MG63 (cell line): ENCODE data around the gene ANP32B. TPM values are rescaled to one million over a fixed set of nuclear protein-coding genes. Genes with fewer than 3 reads are reported as not detected.
"Not testable (repeated sequence)": the region's sequence is repeated elsewhere in the genome, so short reads cannot be mapped to it uniquely, and the experiment has no call there.

Experiments
- DNase-seq: peaks from one replicate; pipeline ENCODE4 v3.0.0-alpha.2; 2020
- H3K27me3 ChIP-seq: fragments of 250-450 bp; sonication (Bioruptor Pico); 2 replicates; pipeline ENCODE4 v1.5.1; 2020; ENCODE audit warnings: mild to moderate bottlenecking, moderate library complexity
- H3K36me3 ChIP-seq: fragments of 250-450 bp; sonication (Bioruptor Pico); 2 replicates; pipeline ENCODE4 v1.5.1; 2020; ENCODE audit warnings: mild to moderate bottlenecking, moderate library complexity
- H3K4me3 ChIP-seq: fragments of 250-450 bp; sonication (Bioruptor Pico); 2 replicates; pipeline ENCODE4 v1.5.1; 2020; ENCODE audit warnings: mild to moderate bottlenecking, moderate library complexity
- H3K9me3 ChIP-seq: fragments of 250-450 bp; sonication (Bioruptor Pico); 2 replicates; pipeline ENCODE4 v1.5.1; 2020; ENCODE audit warnings: mild to moderate bottlenecking, moderate library complexity
- total RNA-seq: library from RNA; depleted of rRNA; stranded (reverse); fragments of >200 nt; shearing (Covaris generic); gene quantifications from 2 replicates; pipeline ENCODE4 v1.2.3, GENCODE V29; 2014; ENCODE audit warnings: low replicate concordance

ANP32B gene
- total RNA-seq, 1 experiment from 2014 or later = 7.0 TPM

GRCh38 chr9:97959585-97959984 is 23.6 kb upstream of the ANP32B start:
- Histone ChIP-seq H3K36me3 (no peaks in the 10 kb centered on the region), H3K9me3 (no peaks in the 10 kb centered on the region), H3K27me3 (no peaks in the 10 kb centered on the region), H3K4me3 (no peak overlapping the region)
- no peak for DNase-seq

- H3K9me3 ChIP-seq, H3K27me3 ChIP-seq, H3K36me3 ChIP-seq, H3K4me3 ChIP-seq, DNase-seq: not testable (repeated sequence)
These were observed 22.3 kb upstream of the ANP32B start for GRCh38 chr9:97960678-97961328.

DNA sequence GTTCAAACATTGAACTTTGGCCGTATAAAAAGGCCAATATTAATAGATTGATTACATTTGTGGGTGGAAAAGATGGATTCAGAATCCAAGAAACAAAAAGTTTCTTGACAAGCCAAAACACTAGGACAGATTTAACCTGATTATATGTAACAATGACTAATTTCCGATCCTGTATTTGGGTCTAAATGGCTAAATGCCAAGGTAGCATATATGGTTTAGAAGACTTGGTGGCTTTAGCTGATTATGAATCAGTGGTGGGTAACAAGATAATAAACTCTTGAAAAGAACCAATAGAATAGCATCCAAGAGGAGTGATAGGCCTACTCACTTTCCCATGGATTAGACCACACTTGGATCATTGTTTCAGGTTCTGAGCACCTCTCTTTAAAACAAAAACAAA is 21.8 kb upstream of the ANP32B start:
- no peak for DNase-seq
- Histone ChIP-seq H3K27me3 (no peaks in the 10 kb centered on the region), H3K36me3 (no peaks in the 10 kb centered on the region), H3K4me3 (no peak overlapping the region), H3K9me3 (no peaks in the 10 kb centered on the region)

DNA sequence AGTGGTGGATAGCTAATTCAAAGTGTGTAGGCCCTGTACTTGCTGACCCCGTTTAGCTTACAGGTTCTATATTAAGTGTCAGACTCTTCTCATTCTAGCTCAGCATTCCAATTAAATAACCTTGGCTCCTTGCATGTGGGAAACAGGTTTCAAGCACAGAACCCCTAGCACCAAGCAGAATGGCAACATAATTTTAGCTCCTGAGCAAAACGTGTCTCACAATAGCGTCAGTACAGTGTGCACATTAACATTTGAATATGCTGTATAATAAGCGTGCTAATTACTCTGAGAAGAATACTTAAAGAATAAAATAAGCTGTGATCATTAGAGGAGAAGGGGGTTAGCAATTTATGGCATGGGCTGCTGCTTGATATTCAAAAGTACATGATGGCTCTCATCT is 21.0 kb upstream of the ANP32B start:
- no peak overlapping the region for H3K4me3 ChIP-seq
- H3K27me3 ChIP-seq = no peaks in the 10 kb centered on the region
- no peaks in the 10 kb centered on the region for H3K9me3 ChIP-seq
- no peak for DNase-seq
- H3K36me3 ChIP-seq = no peaks in the 10 kb centered on the region

- Histone ChIP-seq H3K9me3 (no peaks in the 10 kb centered on the region), H3K36me3 (no peaks in the 10 kb centered on the region), H3K27me3 (no peaks in the 10 kb centered on the region), H3K4me3 (no peak overlapping the region)
- no peak for DNase-seq
These were observed 20.6 kb upstream of the ANP32B start for GRCh38 chr9:97962575-97962974.

DNA sequence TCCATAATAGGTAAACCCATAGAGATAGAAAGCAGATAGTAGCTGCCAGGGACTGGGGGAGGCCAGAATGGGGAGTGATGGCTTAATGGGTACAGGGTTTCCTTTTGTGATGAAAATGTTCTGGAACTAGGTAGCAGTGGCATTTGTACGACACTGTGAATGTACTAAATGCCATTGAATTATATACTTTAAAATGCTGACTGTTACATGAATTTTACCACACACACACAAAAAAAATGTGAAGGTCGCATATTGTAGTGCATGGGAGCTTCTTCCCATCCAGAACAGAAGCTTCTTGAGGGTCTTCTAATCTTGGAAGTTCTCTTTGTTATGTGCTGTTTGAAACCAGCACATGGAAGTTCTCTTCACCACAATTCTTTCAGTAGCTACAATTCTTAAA is 19.9 kb upstream of the ANP32B start:
- no peak overlapping the region for H3K4me3 ChIP-seq
- H3K36me3 ChIP-seq = no peaks in the 10 kb centered on the region
- no peaks in the 10 kb centered on the region for H3K9me3 ChIP-seq
- no peak for DNase-seq
- no peaks in the 10 kb centered on the region; the same call in 1 of the 2 replicates for H3K27me3 ChIP-seq

GRCh38 chr9:97964901-97965300 is 18.2 kb upstream of the ANP32B start:
- no peak for DNase-seq
- Histone ChIP-seq H3K36me3 (no peaks in the 10 kb centered on the region), H3K4me3 (no peak overlapping the region), H3K9me3 (no peaks in the 10 kb centered on the region), H3K27me3 (no peaks in the 10 kb centered on the region; the same call in 1 of the 2 replicates)

DNA sequence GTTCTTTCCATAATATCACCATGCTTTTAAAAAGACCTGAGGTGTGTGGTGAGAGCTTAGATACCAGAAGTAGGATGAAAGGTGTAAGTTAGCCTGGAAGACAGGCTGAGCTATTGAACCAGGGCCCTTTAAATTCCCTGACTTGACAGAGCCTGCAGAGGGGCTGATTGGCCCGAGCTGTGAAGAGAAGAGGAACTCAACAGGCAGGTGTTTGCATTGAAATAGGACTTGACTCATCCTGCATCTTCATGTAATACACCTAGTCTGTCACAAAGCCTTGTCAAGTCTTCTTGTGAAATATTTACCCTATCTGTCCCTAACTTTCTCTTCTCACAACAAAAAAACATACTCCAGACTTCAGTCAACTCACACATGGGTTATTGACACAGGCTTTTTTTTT is 16.6 kb upstream of the ANP32B start:
- no peak overlapping the region for H3K4me3 ChIP-seq
- H3K36me3 ChIP-seq = no peaks in the 10 kb centered on the region
- H3K9me3 ChIP-seq = no peaks in the 10 kb centered on the region
- no peaks in the 10 kb centered on the region; the same call in 1 of the 2 replicates for H3K27me3 ChIP-seq
- DNase-seq = no peak

GRCh38 chr9:97969014-97969413 is 14.1 kb upstream of the ANP32B start:
- no peak for DNase-seq
- peaks cover 2% of the 10 kb centered on the region; the same call in 1 of the 2 replicates for H3K27me3 ChIP-seq
- no peak overlapping the region for H3K4me3 ChIP-seq
- H3K9me3 ChIP-seq = no peaks in the 10 kb centered on the region
- H3K36me3 ChIP-seq = no peaks in the 10 kb centered on the region

- Histone ChIP-seq H3K4me3 (no peak overlapping the region), H3K36me3 (no peaks in the 10 kb centered on the region), H3K9me3 (no peaks in the 10 kb centered on the region), H3K27me3 (peaks cover 2% of the 10 kb centered on the region; the same call in 1 of the 2 replicates)
- no peak for DNase-seq
These were observed 13.0 kb upstream of the ANP32B start for GRCh38 chr9:97970165-97970564.

GRCh38 chr9:97972753-97973152 is 10.4 kb upstream of the ANP32B start:
- no peak overlapping the region for H3K4me3 ChIP-seq
- peaks cover 2% of the 10 kb centered on the region; the same call in 1 of the 2 replicates for H3K27me3 ChIP-seq
- H3K36me3 ChIP-seq = no peaks in the 10 kb centered on the region
- DNase-seq = no peak
- H3K9me3 ChIP-seq = no peaks in the 10 kb centered on the region

DNA sequence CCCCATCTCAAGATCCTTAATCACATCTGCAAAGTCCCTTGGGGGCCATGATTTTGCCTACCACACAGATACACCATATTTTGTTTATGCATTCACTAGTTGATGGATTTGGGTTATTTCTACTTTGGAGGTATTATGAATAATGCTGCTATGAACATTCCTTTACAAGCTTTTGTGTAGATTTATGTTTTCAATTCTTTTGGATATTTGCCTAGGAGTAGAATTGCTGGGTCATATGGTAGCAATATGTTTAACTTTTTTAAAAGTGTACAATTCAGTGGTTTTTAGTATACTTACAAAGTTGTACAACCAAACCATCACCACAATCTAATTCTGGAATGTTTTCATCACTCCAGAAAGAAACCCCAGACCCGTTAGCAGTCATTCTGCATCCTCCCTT is 7.8 kb upstream of the ANP32B start:
- Histone ChIP-seq H3K9me3 (no peaks in the 10 kb centered on the region), H3K36me3 (no peaks in the 10 kb centered on the region), H3K27me3 (peaks cover 2% of the 10 kb centered on the region; the same call in 1 of the 2 replicates), H3K4me3 (no peak overlapping the region)
- DNase-seq = no peak

GRCh38 chr9:97976633-97977032 is 6.5 kb upstream of the ANP32B start:
- not testable (repeated sequence) for H3K27me3 ChIP-seq, H3K4me3 ChIP-seq, DNase-seq, H3K9me3 ChIP-seq, H3K36me3 ChIP-seq

DNA sequence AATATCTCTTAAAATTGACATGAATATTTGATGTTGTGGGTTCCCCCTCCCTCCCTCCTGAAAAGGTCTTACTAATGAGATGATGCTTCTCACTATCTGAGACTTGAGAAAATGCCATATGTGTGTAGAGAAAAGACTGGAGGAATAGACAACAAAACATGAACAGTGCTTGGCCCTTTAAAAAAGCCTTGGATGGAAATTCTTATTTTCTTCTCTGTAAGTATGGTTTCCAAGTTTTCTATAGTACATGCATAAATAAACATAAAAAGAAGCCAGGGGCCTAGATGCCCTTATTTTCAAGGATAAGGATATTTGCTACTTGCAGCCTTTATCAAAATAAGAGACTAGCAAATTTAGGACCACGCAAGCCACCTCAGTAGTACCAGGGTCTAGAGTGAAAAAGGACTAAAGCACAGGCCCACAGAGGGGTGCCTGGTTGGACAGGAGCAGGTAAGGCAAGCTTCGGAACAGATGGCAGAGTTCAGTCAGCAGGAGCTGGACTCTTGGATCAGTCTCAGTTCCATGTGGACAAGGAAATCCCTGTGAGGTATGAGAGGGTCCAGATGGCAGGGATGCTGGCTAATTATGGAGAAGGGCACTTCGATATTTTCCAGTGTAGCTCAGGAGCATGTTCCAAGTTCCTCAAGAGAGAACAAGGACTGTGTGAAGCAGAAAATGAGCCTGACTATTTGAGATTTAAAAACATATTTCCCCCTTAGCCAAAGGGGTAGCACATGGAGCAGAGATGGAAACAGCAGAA is 4.6 kb upstream of the ANP32B start:
- Histone ChIP-seq H3K27me3 (no peaks in the 10 kb centered on the region), H3K36me3 (peaks cover 3% of the 10 kb centered on the region), H3K4me3 (no peak overlapping the region), H3K9me3 (no peaks in the 10 kb centered on the region)
- DNase-seq = no peak

DNA sequence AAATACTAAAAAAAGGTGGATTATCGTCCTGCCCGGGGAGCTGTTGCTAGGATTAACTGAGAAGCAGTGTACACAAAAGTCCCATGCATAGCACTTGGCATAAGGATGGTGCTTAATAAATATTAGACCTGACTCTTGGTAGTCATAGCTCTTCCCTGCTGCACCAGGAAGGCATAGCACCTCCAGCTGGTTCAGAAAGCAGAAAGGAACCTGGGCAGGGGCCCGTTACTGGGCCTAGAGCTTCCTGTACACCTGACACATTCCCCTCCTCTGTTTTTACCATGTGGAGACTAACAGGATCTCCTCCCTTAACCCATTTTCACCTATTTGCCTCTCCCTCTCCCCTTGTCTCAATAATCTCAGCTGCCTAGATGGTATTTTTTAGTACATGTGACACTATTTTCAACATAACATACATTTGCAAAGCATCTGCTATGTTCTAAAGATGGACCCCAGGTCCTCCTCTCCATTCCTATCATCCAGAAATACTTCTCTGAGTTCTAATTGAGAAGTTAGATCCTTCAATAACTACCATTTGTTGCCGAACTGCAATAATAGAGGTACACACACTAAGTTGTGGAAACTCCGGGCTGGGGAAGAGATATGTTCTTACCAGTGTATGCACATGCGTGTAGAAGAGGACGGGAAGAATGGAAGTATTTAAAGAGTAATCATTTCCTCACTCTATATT is 3.2 kb upstream of the ANP32B start:
- H3K36me3 ChIP-seq = peaks cover 5% of the 10 kb centered on the region
- DNase-seq = no peak
- H3K27me3 ChIP-seq = no peaks in the 10 kb centered on the region
- no peaks in the 10 kb centered on the region for H3K9me3 ChIP-seq
- H3K4me3 ChIP-seq = no peak overlapping the region

DNA sequence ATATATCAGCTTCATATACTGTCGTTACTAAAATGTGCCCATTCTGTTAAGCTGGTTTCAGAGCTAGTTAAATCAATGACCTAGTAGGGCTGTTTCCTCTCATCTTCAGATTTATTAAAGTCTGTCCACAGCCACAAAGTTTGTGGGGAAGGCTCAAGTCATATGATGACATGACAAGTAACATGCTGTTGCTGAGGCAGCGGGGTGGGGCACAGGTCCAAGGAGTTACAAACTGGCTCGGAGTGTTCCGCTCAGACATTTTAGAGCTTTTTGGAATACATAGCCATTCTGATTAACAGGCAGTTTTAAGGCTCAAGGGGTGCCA is 2.7 kb upstream of the ANP32B start:
- no peaks in the 10 kb centered on the region for H3K27me3 ChIP-seq
- peaks cover 9% of the 10 kb centered on the region for H3K36me3 ChIP-seq
- no peaks in the 10 kb centered on the region for H3K9me3 ChIP-seq
- H3K4me3 ChIP-seq = no peak overlapping the region
- DNase-seq = peak; percentile 56

GRCh38 chr9:97980918-97981845 is 2.0 kb upstream of the ANP32B start:
- DNase-seq = peak; percentile 62
- Histone ChIP-seq H3K4me3 (no peak overlapping the region), H3K9me3 (no peaks in the 10 kb centered on the region), H3K36me3 (peaks cover 14% of the 10 kb centered on the region), H3K27me3 (no peaks in the 10 kb centered on the region)
